Trophoblast cell (in vitro differentiated cells and primary cell): ENCODE measurements around the gene TAF5.
"Not testable (repeated sequence)": the region's sequence is repeated elsewhere in the genome, so short reads cannot be mapped to it uniquely, and the experiment has no call there.

ENCODE experiments used
- DNase-seq, 2 donors: peaks; one replicate each; pipeline ENCODE4 v3.0.0-alpha.2; 2016
- H2AFZ ChIP-seq: 2 replicates; pipeline ENCODE4 v1.6.1; 2013; ENCODE audit warnings: low read length, moderate library complexity, mild to moderate bottlenecking; ENCODE audit not compliant: insufficient read depth, poor library complexity
- H2AK5ac ChIP-seq: 2 replicates; pipeline ENCODE4 v1.6.1; 2013; ENCODE audit warnings: mild to moderate bottlenecking, low read length
- H2BK120ac ChIP-seq: 2 replicates; pipeline ENCODE4 v1.6.1; 2013; ENCODE audit warnings: low read length, mild to moderate bottlenecking, moderate library complexity; ENCODE audit not compliant: insufficient read depth, poor library complexity
- H2BK12ac ChIP-seq: 2 replicates; pipeline ENCODE4 v1.6.1; 2013; ENCODE audit warnings: mild to moderate bottlenecking, low read length, moderate library complexity
- H2BK5ac ChIP-seq: 2 replicates; pipeline ENCODE4 v1.6.1; 2013; ENCODE audit warnings: low read length, low read depth, moderate library complexity, mild to moderate bottlenecking; ENCODE audit not compliant: poor library complexity
- H3K14ac ChIP-seq: 2 replicates; pipeline ENCODE4 v1.6.1; 2013; ENCODE audit warnings: mild to moderate bottlenecking, low read length
- H3K18ac ChIP-seq: 2 replicates; pipeline ENCODE4 v1.6.1; 2013; ENCODE audit warnings: mild to moderate bottlenecking, low read length
- H3K23ac ChIP-seq: 2 replicates; pipeline ENCODE4 v1.6.1; 2013; ENCODE audit warnings: low read length
- H3K27ac ChIP-seq: 2 replicates; pipeline ENCODE4 v1.5.1; 2013; ENCODE audit warnings: low read depth, mild to moderate bottlenecking, inconsistent platforms, low read length, moderate library complexity
- H3K27me3 ChIP-seq: 2 replicates; pipeline ENCODE4 v1.6.1; 2013; ENCODE audit warnings: inconsistent platforms, mild to moderate bottlenecking, low read length, moderate library complexity; ENCODE audit not compliant: insufficient read depth
- H3K36me3 ChIP-seq, 2 experiments: 1 replicate in 1 of 2; 2 replicates in 1 of 2; pipeline ENCODE4 v1.6.1; 2013; ENCODE audit warnings: low read length in 2 of 2, mild to moderate bottlenecking in 2 of 2, moderate library complexity in 1 of 2; ENCODE audit not compliant: insufficient read depth in 2 of 2, control insufficient read depth in 1 of 2
- H3K4ac ChIP-seq: 2 replicates; pipeline ENCODE4 v1.6.1; 2013; ENCODE audit warnings: low read depth, mild to moderate bottlenecking, low read length, moderate library complexity
- H3K4me1 ChIP-seq, 2 experiments: 1 replicate in 1 of 2; 2 replicates in 1 of 2; pipeline ENCODE4 v1.6.1; 2013; ENCODE audit warnings: low read length in 2 of 2, mild to moderate bottlenecking in 2 of 2, moderate library complexity in 1 of 2; ENCODE audit not compliant: insufficient read depth in 2 of 2, control insufficient read depth in 1 of 2
- H3K4me2 ChIP-seq: 2 replicates; pipeline ENCODE4 v1.6.1; 2013; ENCODE audit warnings: inconsistent platforms, mild to moderate bottlenecking, low read length, moderate library complexity
- H3K4me3 ChIP-seq: 2 replicates; pipeline ENCODE4 v1.5.1; 2013; ENCODE audit warnings: mild to moderate bottlenecking, low read depth, low read length, inconsistent platforms
- H3K79me1 ChIP-seq: one replicate; pipeline ENCODE4 v1.6.1; 2013; ENCODE audit warnings: low read length
- H3K79me2 ChIP-seq: 2 replicates; pipeline ENCODE4 v1.6.1; 2013; ENCODE audit warnings: low read length, mild to moderate bottlenecking; ENCODE audit not compliant: control insufficient read depth, insufficient read depth, poor library complexity
- H3K9ac ChIP-seq: 2 replicates; pipeline ENCODE4 v1.6.1; 2013; ENCODE audit warnings: mild to moderate bottlenecking, low read length
- H3K9me3 ChIP-seq: 2 replicates; pipeline ENCODE4 v1.6.1; 2013; ENCODE audit warnings: low read depth, mild to moderate bottlenecking, control low read depth, inconsistent platforms, low read length; ENCODE audit not compliant: insufficient read depth
- H4K12ac ChIP-seq: 2 replicates; pipeline ENCODE4 v1.6.1; 2013; ENCODE audit warnings: low read depth, mild to moderate bottlenecking, low read length, moderate library complexity
- H4K8ac ChIP-seq: 2 replicates; pipeline ENCODE4 v1.6.1; 2013; ENCODE audit warnings: low read depth, mild to moderate bottlenecking, low read length, moderate library complexity
- H4K91ac ChIP-seq: one replicate; pipeline ENCODE4 v1.6.1; 2013; ENCODE audit warnings: low read depth, mild to moderate bottlenecking, low read length, moderate library complexity
- WGBS: extraction: QIAGEN DNeasy Blood & Tissue Kit; methylation state at CpG from one replicate; pipeline ENCODE4 v1.1.7; 2013; ENCODE audit warnings: missing lambda C conversion rate; ENCODE audit not compliant: insufficient read length, insufficient coverage; ENCODE audit errors: extremely low coverage; 5-methylcytosine and 5-hydroxymethylcytosine counted together

TAF5 gene

GRCh38 chr10:103354567-103354966, 13.2 kb upstream of the TAF5 start:
- H2BK5ac ChIP-seq, H3K79me1 ChIP-seq: not testable (repeated sequence)
- no CpG with 5 or more reads among the region's 4 CpGs for WGBS

GRCh38 chr10:103355906-103356599, 11.7 kb upstream of the TAF5 start:
- Histone ChIP-seq H3K4me3 (no peak overlapping the region), H2BK5ac (no peak overlapping the region), H3K79me2 (no peaks in the 10 kb centered on the region), H3K4me1 (no peaks in the 10 kb centered on the region), H3K14ac (no peak overlapping the region), H3K9me3 (no peaks in the 10 kb centered on the region), H3K23ac (no peak overlapping the region), H3K27me3 (no peaks in the 10 kb centered on the region), H3K9ac (no peak overlapping the region), H4K12ac (no peak overlapping the region), H2AFZ (no peak overlapping the region), H4K91ac (no peak overlapping the region), H3K27ac (no peak overlapping the region), H4K8ac (no peak overlapping the region), H3K79me1 (no peaks in the 10 kb centered on the region), H3K4me2 (no peak overlapping the region), H2BK120ac (no peak overlapping the region), H3K4ac (no peak overlapping the region), H2AK5ac (no peak overlapping the region), H3K18ac (no peak overlapping the region), H2BK12ac (no peak overlapping the region), H3K36me3 (no peaks in the 10 kb centered on the region)
- peak; percentile 58 to 85 for DNase-seq
- WGBS: no CpG with 5 or more reads among the region's 5 CpGs

More at GRCh38 chr10:103354567-103354966, 13.2 kb upstream of the TAF5 start:
- H3K4me2 ChIP-seq, H3K23ac ChIP-seq, H4K91ac ChIP-seq, H3K9ac ChIP-seq, H3K4me3 ChIP-seq, H3K9me3 ChIP-seq, H3K27me3 ChIP-seq, H3K36me3 ChIP-seq, H3K14ac ChIP-seq, H2BK120ac ChIP-seq, H2BK12ac ChIP-seq, H4K12ac ChIP-seq, H3K4ac ChIP-seq, H4K8ac ChIP-seq, H2AK5ac ChIP-seq, H3K4me1 ChIP-seq, H3K18ac ChIP-seq, H3K27ac ChIP-seq, H3K79me2 ChIP-seq, H2AFZ ChIP-seq, DNase-seq: not testable (repeated sequence)

GRCh38 chr10:103359493-103359892, 8.3 kb upstream of the TAF5 start:
- WGBS: no CpG with 5 or more reads among the region's 4 CpGs
- H2AK5ac ChIP-seq, H4K12ac ChIP-seq, H3K18ac ChIP-seq, H3K79me1 ChIP-seq, H3K36me3 ChIP-seq, H2BK5ac ChIP-seq, H3K4me1 ChIP-seq, H4K91ac ChIP-seq, H2AFZ ChIP-seq, H3K79me2 ChIP-seq, H3K27ac ChIP-seq, H3K14ac ChIP-seq, H2BK12ac ChIP-seq, H2BK120ac ChIP-seq, DNase-seq, H3K9ac ChIP-seq, H3K4ac ChIP-seq, H3K4me2 ChIP-seq, H3K4me3 ChIP-seq, H3K27me3 ChIP-seq, H3K23ac ChIP-seq, H3K9me3 ChIP-seq, H4K8ac ChIP-seq: not testable (repeated sequence)

- H3K9ac ChIP-seq, H3K27ac ChIP-seq, H3K79me2 ChIP-seq, H4K12ac ChIP-seq, H3K36me3 ChIP-seq, H3K4me2 ChIP-seq, H2AFZ ChIP-seq, H2BK12ac ChIP-seq, H2BK5ac ChIP-seq, H3K23ac ChIP-seq, H4K91ac ChIP-seq, H3K79me1 ChIP-seq, DNase-seq, H3K4me1 ChIP-seq, H4K8ac ChIP-seq, H2BK120ac ChIP-seq, H3K4me3 ChIP-seq, H3K14ac ChIP-seq, H3K4ac ChIP-seq, H3K9me3 ChIP-seq, H3K27me3 ChIP-seq, H2AK5ac ChIP-seq, H3K18ac ChIP-seq: not testable (repeated sequence)
- no CpG with 5 or more reads among the region's 9 CpGs for WGBS
Measured at GRCh38 chr10:103360791-103361190, 7.0 kb upstream of the TAF5 start.
